HG02610 (cell line): Measurements from ENCODE around the gene CATSPERB.
"Not testable (repeated sequence)": the region's sequence is repeated elsewhere in the genome, so short reads cannot be mapped to it uniquely, and the experiment has no call there.

Experiments used
- ATAC-seq: cut with Tn5 transposase; IDR thresholded peaks from one replicate; pipeline ENCODE4 v1.9.1; 2021; ENCODE audit warnings: mild to moderate bottlenecking, moderate library complexity; ENCODE audit not compliant: unreplicated experiment

Gene CATSPERB

GRCh38 chr14:91731986-91732385 is at the start of gene CATSPERB:
Gene CATSPERB, minus strand, starts transcription at chr14:91732086. Its CDS starts 2,607 bp downstream, at chr14:91729479.
- no peak for ATAC-seq

DNA sequence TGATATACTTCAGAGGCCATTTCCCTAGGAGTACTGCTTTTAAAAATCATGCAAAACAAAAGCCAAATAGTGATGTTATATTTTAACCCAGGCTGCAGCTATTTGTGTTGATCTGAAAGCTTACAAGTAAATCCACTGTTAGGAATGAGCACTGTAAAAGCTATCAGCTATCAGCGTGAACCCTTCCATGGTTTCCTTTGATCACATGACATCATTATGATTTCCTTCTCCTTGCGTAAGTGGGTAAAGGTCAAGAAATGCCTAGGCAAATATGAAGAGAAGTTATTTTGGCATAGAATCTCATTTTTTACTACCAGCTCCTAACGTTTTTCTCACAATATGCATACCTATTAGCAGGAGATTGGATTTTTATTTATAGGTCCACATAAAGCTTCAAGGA is 48.6 kb upstream of the CATSPERB start:
- ATAC-seq, result no peak

- no peak for ATAC-seq
Measured at GRCh38 chr14:91778217-91778616, 46.3 kb upstream of the CATSPERB start.

DNA sequence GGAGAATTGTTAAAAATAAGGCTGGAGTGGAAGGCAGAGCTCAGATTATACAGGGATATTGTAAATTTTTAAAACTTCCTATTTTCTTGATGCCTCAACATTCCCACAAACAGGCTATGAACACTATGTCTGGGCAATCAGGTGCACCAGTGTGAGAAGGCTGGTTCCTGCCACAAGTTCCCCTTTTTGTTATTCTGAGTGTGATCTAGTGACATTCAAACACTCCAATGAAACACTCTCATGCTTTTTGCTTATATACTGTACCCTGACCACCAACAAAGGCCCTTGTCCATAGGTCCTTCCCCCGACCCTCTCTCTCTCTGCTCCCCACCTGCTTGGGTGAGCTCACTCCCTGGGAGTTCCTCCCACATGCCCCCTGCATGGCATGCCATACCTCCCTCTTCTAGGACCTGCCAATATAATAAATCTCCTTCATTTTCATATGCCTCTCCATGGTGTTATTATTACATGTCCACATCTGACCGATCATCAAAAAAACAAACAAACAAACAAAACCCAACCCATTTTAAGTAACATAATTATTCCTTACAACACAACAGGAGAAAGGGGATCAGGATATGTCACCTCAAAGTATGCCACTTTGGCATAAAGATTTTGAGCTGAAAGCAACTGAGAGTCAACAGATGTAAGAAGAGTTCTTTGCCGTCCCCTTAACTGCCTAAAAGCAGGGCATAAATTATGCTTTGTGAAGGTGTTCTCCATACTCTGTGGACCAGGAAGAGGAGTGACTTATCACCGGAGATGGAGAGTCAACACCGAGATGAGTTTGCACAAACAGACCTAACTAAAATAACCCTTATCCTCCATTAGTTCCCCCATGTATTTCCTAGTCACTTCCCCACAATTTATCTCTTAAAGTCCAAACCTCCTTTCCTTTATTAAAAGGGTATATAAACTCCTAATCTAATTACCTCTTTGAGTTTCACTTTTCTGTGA is 42.5 kb upstream of the CATSPERB start:
- no peak for ATAC-seq

- ATAC-seq, result no peak
Measured at GRCh38 chr14:91770185-91770584, 38.3 kb upstream of the CATSPERB start.

DNA sequence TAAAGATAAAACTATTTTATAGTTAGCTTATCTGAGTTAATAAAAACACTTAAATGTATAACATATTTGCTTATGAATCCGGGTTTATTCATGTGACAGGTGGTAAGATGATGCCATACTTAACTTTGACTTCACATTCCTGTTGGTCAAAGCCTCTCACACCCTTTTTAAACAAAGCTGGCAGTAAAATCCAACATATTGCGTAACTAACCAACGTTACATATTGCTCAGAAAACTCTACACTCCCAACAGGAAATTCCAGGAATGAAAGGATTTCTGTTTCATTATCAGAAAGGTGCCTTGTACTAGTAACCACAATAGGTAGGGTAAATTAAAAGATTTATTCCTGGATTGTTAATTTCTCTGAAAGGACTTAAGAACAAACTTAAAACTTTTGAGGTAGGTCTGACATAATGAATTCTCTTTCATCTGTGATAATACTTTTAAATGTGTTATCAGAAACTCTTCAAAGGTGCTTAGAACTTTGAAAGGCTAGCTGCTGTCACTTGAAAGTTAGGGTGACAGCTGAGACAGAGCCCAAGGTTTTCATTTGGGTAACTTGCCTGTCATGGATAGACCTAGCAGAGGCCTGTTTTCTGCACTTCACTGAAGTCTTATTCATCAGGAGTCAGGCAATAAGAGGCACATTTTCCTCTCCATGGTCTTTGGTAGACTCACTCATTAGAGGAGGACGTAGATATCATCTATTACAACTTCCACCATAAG is 23.8 kb upstream of the CATSPERB start:
- ATAC-seq, result no peak

DNA sequence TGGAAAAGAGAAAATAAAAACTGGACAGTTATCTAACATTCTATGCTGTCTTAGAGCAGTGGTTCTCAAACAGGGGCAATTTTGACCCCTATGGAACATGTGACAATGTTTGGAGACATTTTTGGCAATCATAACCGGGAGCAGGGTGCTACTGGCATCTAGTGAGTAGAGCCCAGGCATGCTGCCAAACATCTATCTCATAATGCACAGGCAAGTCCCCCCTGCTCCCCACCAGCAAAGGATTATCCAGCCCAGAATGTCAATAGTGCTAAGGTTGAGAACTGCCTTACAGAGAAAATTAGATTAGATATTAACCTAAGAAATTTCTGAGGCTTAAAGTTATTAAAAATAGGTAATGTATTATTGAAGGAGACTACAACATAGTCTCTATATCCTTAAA is 22.9 kb upstream of the CATSPERB start:
- no peak for ATAC-seq

DNA sequence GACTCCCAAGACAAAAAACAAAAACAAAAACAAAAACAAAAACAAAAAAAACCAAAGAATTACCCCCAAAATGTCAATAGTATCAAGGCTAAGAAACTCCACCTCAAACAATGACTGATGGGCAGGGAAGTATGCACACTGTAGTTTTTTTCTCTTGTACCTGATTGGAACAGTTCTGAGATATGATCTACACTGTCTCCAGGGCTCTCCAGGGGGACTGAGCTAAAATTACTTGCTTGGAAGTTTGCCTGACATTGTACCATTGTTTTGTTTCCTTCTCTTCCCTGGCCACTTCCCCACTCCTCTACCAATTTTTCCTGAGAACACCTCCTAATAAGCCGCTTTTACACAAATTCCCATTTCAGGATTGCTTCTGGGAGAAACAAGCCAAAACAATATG is 22.3 kb upstream of the CATSPERB start:
- ATAC-seq, result no peak

GRCh38 chr14:91753501-91754128 is 21.7 kb upstream of the CATSPERB start:
- ATAC-seq, result no peak

DNA sequence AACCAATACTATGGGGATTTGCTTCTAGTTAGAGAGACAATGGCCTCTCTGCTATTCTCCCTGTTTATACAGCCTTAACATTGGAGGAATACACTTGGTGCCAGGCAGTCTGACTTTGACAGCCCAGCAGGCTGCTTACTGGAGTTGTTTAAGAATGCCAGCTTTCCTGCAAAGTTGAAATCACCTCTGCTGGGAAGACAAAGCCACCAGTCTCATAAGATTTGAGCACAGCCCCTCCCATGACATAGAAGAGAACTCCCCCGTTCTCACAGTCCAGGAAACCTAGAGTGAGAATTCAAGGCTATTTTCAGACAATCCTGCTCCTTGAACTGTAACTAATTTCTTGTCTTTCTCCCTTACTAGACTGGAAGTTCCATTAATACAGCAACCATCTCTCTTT is 21.1 kb upstream of the CATSPERB start:
- no peak for ATAC-seq

- ATAC-seq, result no peak
Measured at GRCh38 chr14:91751719-91752118, 19.8 kb upstream of the CATSPERB start.

DNA sequence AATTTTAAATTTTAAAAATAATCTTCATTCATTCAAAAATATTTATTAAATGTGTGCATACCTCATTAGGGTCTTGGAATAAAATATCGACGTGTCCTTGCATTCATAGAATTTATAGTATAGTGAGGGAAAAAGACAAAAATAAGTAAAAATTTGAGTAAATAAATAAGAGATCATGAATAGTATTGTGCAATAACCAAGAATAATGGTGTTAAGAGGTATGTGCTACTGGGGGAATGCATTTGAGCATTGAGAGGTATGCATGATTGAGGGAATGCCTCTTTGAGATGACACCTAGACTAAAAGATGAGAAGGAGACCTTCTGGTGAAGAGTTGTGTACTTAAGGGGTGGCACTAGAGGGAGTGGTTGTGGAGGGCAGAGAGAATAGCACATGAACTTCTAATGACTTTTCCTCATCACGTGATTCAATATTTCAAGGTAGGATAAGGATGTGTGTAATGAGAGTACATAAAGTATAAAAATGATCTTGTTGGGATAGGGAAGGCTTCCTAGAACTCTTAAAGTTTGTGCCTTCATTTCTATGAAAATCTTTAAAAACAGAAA is 18.8 kb upstream of the CATSPERB start:
- ATAC-seq, result no peak

DNA sequence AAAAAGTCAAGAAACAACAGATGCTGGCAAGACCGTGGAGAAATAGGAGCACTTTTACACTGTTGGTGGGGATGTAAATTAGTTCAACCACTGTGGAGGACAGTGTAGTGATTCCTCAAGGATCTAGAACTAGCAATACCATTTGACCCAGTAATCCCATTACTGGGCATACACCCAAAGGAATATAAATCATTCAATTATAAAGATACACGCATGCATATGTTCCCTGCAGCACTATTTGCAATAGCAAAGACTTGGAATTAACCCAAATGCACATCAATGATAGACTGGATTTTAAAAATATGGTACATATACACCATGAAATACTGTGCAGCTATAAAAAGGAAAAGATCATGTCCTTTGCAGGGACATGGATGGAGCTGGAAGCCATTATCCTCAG is 18.0 kb upstream of the CATSPERB start:
- ATAC-seq, result no peak

GRCh38 chr14:91748049-91748448 is 16.2 kb upstream of the CATSPERB start:
- no peak for ATAC-seq

- no peak for ATAC-seq
Measured at GRCh38 chr14:91745344-91745743, 13.5 kb upstream of the CATSPERB start.

DNA sequence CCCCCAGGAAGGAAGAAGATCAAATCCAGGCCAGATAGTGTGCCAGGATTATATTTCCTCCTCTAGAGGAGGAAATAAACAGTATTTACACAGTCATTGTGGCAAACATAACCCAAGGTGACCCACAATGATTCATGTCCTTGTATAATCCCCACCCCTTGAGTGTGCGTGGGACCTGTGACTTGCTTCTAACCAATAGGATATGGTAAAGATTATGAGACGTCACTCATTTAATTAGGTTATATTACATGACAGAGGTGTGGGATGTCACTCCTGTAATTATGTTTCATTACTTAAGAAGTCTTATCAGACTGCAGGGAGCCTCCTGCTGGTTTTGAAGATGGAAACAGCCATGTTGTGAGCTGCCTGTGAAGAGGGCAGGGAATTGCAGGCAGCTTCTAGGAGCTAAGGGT is 12.2 kb upstream of the CATSPERB start:
- no peak for ATAC-seq

GRCh38 chr14:91743305-91743653 is 11.4 kb upstream of the CATSPERB start:
- no peak for ATAC-seq

GRCh38 chr14:91742621-91743304 is 10.9 kb upstream of the CATSPERB start:
- no peak for ATAC-seq

GRCh38 chr14:91739867-91740266 is 8.0 kb upstream of the CATSPERB start:
- ATAC-seq, result not testable (repeated sequence)

- ATAC-seq, result no peak
Measured at GRCh38 chr14:91737619-91738018, 5.7 kb upstream of the CATSPERB start.
